ENCODE data around the gene NRIP2.

GRCh38 chr12:2860170-2860569 lies 25.3 kb upstream of the NRIP2 start:
- TF ChIP-seq CTCF (IDR thresholded peaks at IDR 0.05): no peak
- no peak for TF ChIP-seq POLR2A (IDR thresholded peaks at IDR 0.05)

Measured in tibial nerve (tissue), 3 donors.